Psoas muscle (tissue), 8 donors: ENCODE measurements around the gene KCNC3. TPM values are rescaled to one million over a fixed set of nuclear protein-coding genes. Genes with fewer than 3 reads are reported as not detected.
"Not testable (repeated sequence)": the region's sequence is repeated elsewhere in the genome, so short reads cannot be mapped to it uniquely, and the experiment has no call there.

ENCODE experiments used
- ATAC-seq, 4 donors: fragments of 200-7000 bp; cut with Tn5 transposase; one replicate each; pipeline ENCODE4 v1.9.1; 2020; ENCODE audit warnings: moderate library complexity in 3 of 4, mild to moderate bottlenecking in 2 of 4
- DNase-seq, 2 donors: peaks; one replicate each; pipeline ENCODE4 v3.0.0-alpha.2; 2020
- H3K27ac ChIP-seq: fragments of 200-600 bp; one replicate; pipeline ENCODE4 v1.8.0; 2022
- H3K27me3 ChIP-seq, 3 donors: fragments of 200-600 bp in 1 of 3; one replicate each; pipeline versions ENCODE4 v1.6.1 to v1.8.0; 2013 to 2022; ENCODE audit warnings: low read length in 2 of 3, mild to moderate bottlenecking in 2 of 3, moderate library complexity in 1 of 3; ENCODE audit not compliant: insufficient read depth in 3 of 3
- H3K36me3 ChIP-seq, 2 donors: fragments of 200-600 bp in 1 of 2; one replicate each; pipeline versions ENCODE4 v1.6.1 to v1.8.0; 2013 to 2022; ENCODE audit warnings: low read depth in 1 of 2, mild to moderate bottlenecking in 1 of 2, moderate library complexity in 1 of 2; ENCODE audit not compliant: insufficient read depth in 1 of 2
- H3K4me1 ChIP-seq: fragments of 200-600 bp; one replicate; pipeline ENCODE4 v1.8.0; 2022
- H3K4me3 ChIP-seq: fragments of 200-600 bp; one replicate; pipeline ENCODE4 v1.8.0; 2022; ENCODE audit warnings: mild to moderate bottlenecking
- H3K9me3 ChIP-seq: fragments of 200-600 bp; one replicate; pipeline ENCODE4 v1.8.0; 2022
- WGBS, 3 donors: extraction: QIAGEN DNeasy Blood & Tissue Kit; methylation state at CpG; one replicate each; pipeline versions ENCODE4 v1.1.6 to v1.1.7; 2013; 5-methylcytosine and 5-hydroxymethylcytosine counted together
- intact Hi-C, 2 donors: fragments of 100-400 bp; cut with DNase I; formaldehyde crosslinking; loops; one replicate each; pipeline versions ENCODE4 v1.11.0 to v1.14.2; 2022
- polyA plus RNA-seq, 3 donors: library from polyadenylated mRNA; stranded (reverse); fragments of 200-250 nt; gene quantifications; one replicate each; pipeline ENCODE4 v1.2.3, GENCODE V29; 2013
- total RNA-seq, 4 donors: library from RNA; stranded (reverse); fragmentation: NEBNext Ultra II Directional in 2 of 4; extraction: Animal tissue kit (Norgen Biotek cat#: 25700) in 2 of 4; gene quantifications; one replicate each; pipeline versions ENCODE4 v1.2.1 to v1.2.4, GENCODE V29; 2021 to 2023
- TF ChIP-seq, protein P1 (sequence below): fragments of 200-600 bp; IDR thresholded peaks from one replicate; pipeline ENCODE4 v1.8.0; 2022; ENCODE audit warnings: antibody characterized with exemption
- donor health status: healthy with polysubstance abuse.
- donor health status: DM: no; HTN: no; CAD: no; lungs with moderate emphysema.
- donor health status: Bipolar disorder and iron deficiency.
- donor health status: healthy.
- donor health status: DM: yes; HTN: yes; CAD: no.
- donor health status: DM: no; HTN: no; CAD: no.
- donor health status: DM: no; HTN: no; CAD: no.
- donor health status: DM: yes; HTN: yes; CAD: no.

KCNC3 gene
- total and polyA plus RNA-seq, 7 donors = 0.10 to 2.4 (median 1.0) TPM

DNA sequence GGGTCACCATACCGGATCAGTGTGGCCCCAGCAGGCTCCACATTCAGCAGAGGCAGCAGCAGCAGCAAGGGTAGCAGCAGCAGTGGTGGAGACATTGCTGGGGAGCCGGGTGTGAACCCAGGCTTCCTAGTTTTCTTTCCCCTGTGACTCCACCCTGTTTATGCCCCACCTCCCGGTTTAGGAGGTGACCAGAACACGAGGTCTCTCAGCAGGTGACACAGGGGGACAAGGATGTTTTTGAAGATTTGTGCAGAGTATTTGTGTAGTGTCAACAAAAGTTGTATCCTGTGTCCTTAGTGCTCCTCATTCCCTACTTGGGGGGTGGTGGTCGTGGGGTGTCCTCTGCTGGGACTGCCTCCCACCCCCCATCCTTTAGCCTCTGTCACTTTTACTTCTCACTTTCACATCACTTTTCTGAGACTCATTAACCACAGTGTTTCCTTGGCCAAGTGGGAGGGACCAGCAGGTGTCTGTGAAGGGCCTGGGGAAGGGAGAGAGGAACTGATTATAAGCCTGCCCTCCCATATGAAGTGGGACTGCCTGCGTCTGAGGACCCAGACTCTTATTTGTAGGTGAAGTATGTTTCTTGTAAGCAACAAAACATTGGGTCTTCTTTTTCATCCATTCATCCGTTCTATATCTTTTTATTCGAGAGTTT, 15.6 kb upstream of the KCNC3 start:
- Histone ChIP-seq H3K27ac (no peak overlapping the region), H3K36me3 (no peaks in the 10 kb centered on the region), H3K4me1 (no peaks in the 10 kb centered on the region), H3K4me3 (no peak overlapping the region), H3K9me3 (peaks cover 5% of the 10 kb centered on the region), H3K27me3 (no peaks in the 10 kb centered on the region)
- TF ChIP-seq, protein P1, sequence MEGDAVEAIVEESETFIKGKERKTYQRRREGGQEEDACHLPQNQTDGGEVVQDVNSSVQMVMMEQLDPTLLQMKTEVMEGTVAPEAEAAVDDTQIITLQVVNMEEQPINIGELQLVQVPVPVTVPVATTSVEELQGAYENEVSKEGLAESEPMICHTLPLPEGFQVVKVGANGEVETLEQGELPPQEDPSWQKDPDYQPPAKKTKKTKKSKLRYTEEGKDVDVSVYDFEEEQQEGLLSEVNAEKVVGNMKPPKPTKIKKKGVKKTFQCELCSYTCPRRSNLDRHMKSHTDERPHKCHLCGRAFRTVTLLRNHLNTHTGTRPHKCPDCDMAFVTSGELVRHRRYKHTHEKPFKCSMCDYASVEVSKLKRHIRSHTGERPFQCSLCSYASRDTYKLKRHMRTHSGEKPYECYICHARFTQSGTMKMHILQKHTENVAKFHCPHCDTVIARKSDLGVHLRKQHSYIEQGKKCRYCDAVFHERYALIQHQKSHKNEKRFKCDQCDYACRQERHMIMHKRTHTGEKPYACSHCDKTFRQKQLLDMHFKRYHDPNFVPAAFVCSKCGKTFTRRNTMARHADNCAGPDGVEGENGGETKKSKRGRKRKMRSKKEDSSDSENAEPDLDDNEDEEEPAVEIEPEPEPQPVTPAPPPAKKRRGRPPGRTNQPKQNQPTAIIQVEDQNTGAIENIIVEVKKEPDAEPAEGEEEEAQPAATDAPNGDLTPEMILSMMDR = no peak
- DNase-seq = no peak
- intact Hi-C loops = no loop called here
- 73 to 83% (median 74%) methylated on average over 8 of the region's 8 CpGs for WGBS, 3 donors
- ATAC-seq = no peak

DNA sequence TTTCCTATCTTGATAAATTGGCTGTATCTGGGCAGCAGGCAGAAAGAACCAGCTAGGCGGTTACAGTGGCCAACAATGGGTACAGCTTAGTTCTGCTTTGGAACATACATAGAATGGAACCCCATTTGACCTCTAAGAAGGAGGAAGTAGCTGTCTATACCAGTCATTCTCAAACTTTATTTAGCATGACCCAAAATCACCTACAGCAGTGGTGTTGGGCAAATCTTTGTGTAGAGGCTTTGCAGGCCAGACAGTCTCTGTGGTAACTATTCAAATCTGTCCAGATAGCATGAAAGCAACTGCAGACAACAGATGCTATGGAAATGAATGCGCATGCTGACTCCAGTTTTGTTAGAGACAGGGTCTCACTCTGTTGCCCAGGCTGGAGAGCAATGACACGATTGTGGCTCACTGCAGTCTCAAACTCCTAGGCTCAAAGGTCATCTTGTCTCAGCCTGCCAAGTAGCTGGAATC, 12.0 kb upstream of the KCNC3 start:
- DNase-seq (no peak), ATAC-seq (no peak)
- 87 to 92% (median 91%) methylated on average over 3 of the region's 3 CpGs for WGBS, 3 donors
- H3K4me1 ChIP-seq = no peaks in the 10 kb centered on the region
- intact Hi-C loops = no loop called here
- H3K27ac ChIP-seq = no peak overlapping the region
- peaks cover 5% of the 10 kb centered on the region for H3K9me3 ChIP-seq
- TF ChIP-seq, protein P1 = no peak
- no peaks in the 10 kb centered on the region for H3K27me3 ChIP-seq
- no peak overlapping the region for H3K4me3 ChIP-seq
- H3K36me3 ChIP-seq = no peaks in the 10 kb centered on the region

DNA sequence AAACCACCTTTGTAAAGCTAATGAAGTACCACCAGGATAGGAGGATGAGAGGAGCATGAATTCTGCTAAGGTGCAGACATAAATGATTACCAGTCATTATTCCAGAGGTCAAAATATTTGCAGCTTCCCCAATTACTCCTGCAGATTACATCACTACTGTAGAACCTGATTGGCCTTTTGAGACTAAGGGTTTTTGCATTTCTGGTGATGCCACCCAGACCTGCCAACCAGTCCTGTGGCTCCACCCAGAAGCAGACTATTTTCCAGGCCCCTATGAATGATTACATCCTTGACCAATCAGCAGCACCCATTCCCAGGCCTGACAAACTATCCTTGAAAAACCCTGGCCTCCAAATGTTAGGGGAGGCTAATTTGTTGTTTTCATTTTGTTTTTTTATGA, 11.2 kb upstream of the KCNC3 start:
- DNase-seq = no peak

DNA sequence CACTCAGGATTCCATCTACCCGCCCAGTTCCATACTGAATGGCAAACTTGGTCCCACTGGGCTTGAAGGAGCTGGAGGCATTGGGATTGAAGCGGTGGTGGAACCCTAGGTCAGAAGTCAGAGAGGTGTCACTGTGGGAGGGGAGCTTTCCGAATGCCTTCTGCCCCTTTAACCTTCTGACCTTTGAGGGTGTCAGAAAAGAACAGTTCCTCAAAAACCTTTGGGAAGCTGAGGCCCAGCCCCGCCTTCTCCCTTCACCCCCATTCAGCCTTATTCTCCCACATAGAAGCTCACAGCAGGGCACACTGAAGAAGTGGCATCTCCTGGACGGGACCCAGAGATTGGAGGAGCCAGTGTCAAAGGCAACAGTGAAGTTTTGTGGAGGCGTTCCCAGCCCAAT, 7.9 kb upstream of the KCNC3 start:
- not testable (repeated sequence) for ATAC-seq

More for the DNA sequence above, 11.2 kb upstream of the KCNC3 start:
- no peak for ATAC-seq
- no peaks in the 10 kb centered on the region for H3K36me3 ChIP-seq
- H3K27ac ChIP-seq = no peak overlapping the region
- intact Hi-C loops = no loop called here
- H3K27me3 ChIP-seq = no peaks in the 10 kb centered on the region
- no peaks in the 10 kb centered on the region for H3K4me1 ChIP-seq
- TF ChIP-seq, protein P1 = no peak
- no peak overlapping the region for H3K4me3 ChIP-seq
- peaks cover 5% of the 10 kb centered on the region for H3K9me3 ChIP-seq

DNA sequence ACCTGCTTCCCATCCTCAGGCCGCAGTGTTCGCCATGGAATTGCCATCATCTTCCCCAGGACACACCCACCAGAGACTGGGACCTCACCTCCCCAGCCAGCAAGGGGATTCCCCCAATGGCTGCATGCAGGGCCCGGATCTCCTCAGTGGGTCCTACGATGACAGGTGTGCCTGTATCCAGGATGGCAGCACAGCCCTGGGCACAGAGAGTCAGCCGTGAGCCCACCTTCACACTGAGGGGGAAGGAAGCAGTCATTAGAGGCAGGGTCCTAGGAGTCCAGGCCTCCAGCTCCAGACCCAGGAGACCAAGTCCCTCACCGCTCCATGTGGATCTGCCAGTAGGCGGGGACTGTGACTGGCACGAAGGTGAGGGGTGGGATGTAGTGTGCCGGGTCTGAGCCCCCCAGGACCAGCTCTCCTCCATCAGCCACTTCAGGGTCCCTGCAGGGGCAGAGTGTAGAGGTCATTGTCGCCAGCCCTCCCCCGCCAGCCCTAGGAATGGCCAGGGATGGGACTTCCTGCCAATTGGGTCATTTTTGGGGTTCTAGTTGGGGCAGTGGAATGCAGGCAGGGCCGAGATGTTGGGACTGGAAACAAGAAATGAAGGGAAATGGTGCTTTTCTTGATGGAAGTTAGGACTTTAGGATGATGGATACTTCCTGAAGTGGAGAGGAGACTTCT, 5.7 kb upstream of the KCNC3 start:
- DNase-seq (peak in 1 of 2 donors; percentile 48), ATAC-seq (no peak)
- H3K27ac ChIP-seq = no peak overlapping the region
- H3K36me3 ChIP-seq = no peaks in the 10 kb centered on the region
- no peak overlapping the region for H3K4me3 ChIP-seq
- TF ChIP-seq, protein P1 = no peak
- H3K9me3 ChIP-seq = no peaks in the 10 kb centered on the region
- 89 to 94% (median 89%) methylated on average over 12 of the region's 12 CpGs for WGBS, 3 donors
- peaks cover 0 to 12% (median 2%) of the 10 kb centered on the region in 3 donors for H3K27me3 ChIP-seq
- intact Hi-C loops = no loop called here
- peaks cover 3% of the 10 kb centered on the region for H3K4me1 ChIP-seq

More for the DNA sequence above, 7.9 kb upstream of the KCNC3 start:
- H3K27ac ChIP-seq, H3K36me3 ChIP-seq, H3K27me3 ChIP-seq, intact Hi-C loops, DNase-seq, H3K4me1 ChIP-seq, H3K9me3 ChIP-seq, H3K4me3 ChIP-seq: not testable (repeated sequence)
- 80 to 87% (median 83%) methylated on average over 5 to 6 of the region's 6 CpGs for WGBS, 3 donors
